Parathyroid adenoma (tissue), 2 donors: ENCODE results near the gene KICS2.
"Not testable (repeated sequence)": the region's sequence is repeated elsewhere in the genome, so short reads cannot be mapped to it uniquely, and the experiment has no call there.

Experiments
- H2AFZ ChIP-seq: fragments of 300-600 bp; sonication (generic); one replicate; pipeline ENCODE4 v1.7.0; 2017; ENCODE audit warnings: antibody characterized with exemption, mild to moderate bottlenecking
- H3K27ac ChIP-seq: fragments of 300-600 bp; sonication (generic); one replicate; pipeline ENCODE4 v1.7.0; 2017
- H3K27me3 ChIP-seq: fragments of 300-600 bp; sonication (generic); one replicate; pipeline ENCODE4 v1.7.0; 2017; ENCODE audit warnings: low read length; ENCODE audit not compliant: control insufficient read depth, insufficient read depth
- H3K36me3 ChIP-seq: fragments of 300-600 bp; sonication (generic); one replicate; pipeline ENCODE4 v1.7.0; 2017; ENCODE audit warnings: low read length; ENCODE audit not compliant: control insufficient read depth, insufficient read depth
- H3K4me1 ChIP-seq: fragments of 300-600 bp; sonication (generic); one replicate; pipeline ENCODE4 v1.7.0; 2017; ENCODE audit warnings: control low read depth
- H3K4me2 ChIP-seq: fragments of 300-600 bp; sonication (generic); one replicate; pipeline ENCODE4 v1.7.0; 2017; ENCODE audit warnings: low read length
- H3K4me3 ChIP-seq: fragments of 300-600 bp; sonication (generic); one replicate; pipeline ENCODE4 v1.7.0; 2017; ENCODE audit warnings: low read depth, low read length
- H3K79me2 ChIP-seq: fragments of 300-600 bp; sonication (generic); one replicate; pipeline ENCODE4 v1.7.0; 2017; ENCODE audit warnings: control low read depth
- H3K9ac ChIP-seq: fragments of 300-600 bp; sonication (generic); one replicate; pipeline ENCODE4 v1.7.0; 2017; ENCODE audit warnings: mild to moderate bottlenecking
- H3K9me3 ChIP-seq: fragments of 300-600 bp; sonication (generic); one replicate; pipeline ENCODE4 v1.7.0; 2017; ENCODE audit warnings: low read length; ENCODE audit not compliant: control insufficient read depth
- TF ChIP-seq, protein P1 (sequence below): fragments of 300-600 bp; sonication (generic); IDR thresholded peaks from one replicate; pipeline ENCODE4 v1.7.0; 2017; ENCODE audit warnings: antibody characterized with exemption, mild to moderate bottlenecking
- donor health status: primary hyperparathyroidism.

Gene KICS2

DNA sequence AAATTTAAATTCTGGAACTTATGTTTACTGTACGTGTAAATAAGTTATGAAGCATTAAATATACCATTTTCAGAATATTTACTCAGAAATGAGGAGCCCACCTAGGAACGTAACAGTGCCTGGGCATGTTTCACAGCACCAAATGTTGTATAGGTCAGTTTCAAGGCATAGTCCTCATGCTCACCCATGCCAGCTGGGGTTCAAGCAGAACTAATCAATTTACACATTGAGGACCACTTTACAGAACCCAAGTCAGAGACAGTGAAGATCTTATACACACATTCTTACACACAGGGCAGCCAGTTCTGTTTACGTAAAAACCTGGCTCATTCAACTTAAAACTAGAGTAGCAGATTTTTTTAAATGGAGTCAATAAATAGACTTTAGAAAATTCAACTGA, 2.0 kb downstream of the KICS2 start:
- no peaks in the 10 kb centered on the region for H3K36me3 ChIP-seq
- TF ChIP-seq, protein P1, sequence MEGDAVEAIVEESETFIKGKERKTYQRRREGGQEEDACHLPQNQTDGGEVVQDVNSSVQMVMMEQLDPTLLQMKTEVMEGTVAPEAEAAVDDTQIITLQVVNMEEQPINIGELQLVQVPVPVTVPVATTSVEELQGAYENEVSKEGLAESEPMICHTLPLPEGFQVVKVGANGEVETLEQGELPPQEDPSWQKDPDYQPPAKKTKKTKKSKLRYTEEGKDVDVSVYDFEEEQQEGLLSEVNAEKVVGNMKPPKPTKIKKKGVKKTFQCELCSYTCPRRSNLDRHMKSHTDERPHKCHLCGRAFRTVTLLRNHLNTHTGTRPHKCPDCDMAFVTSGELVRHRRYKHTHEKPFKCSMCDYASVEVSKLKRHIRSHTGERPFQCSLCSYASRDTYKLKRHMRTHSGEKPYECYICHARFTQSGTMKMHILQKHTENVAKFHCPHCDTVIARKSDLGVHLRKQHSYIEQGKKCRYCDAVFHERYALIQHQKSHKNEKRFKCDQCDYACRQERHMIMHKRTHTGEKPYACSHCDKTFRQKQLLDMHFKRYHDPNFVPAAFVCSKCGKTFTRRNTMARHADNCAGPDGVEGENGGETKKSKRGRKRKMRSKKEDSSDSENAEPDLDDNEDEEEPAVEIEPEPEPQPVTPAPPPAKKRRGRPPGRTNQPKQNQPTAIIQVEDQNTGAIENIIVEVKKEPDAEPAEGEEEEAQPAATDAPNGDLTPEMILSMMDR, result no peak
- peak overlapping the region; percentile 77 for H3K27ac ChIP-seq
- H3K4me2 ChIP-seq, result no peak overlapping the region
- H3K9ac ChIP-seq, result no peak overlapping the region
- no peak overlapping the region for H3K4me3 ChIP-seq
- H3K79me2 ChIP-seq, result peaks cover 3% of the 10 kb centered on the region
- no peak overlapping the region for H2AFZ ChIP-seq
- no peaks in the 10 kb centered on the region for H3K9me3 ChIP-seq
- H3K4me1 ChIP-seq, result peaks cover 10% of the 10 kb centered on the region
- H3K27me3 ChIP-seq, result no peaks in the 10 kb centered on the region

DNA sequence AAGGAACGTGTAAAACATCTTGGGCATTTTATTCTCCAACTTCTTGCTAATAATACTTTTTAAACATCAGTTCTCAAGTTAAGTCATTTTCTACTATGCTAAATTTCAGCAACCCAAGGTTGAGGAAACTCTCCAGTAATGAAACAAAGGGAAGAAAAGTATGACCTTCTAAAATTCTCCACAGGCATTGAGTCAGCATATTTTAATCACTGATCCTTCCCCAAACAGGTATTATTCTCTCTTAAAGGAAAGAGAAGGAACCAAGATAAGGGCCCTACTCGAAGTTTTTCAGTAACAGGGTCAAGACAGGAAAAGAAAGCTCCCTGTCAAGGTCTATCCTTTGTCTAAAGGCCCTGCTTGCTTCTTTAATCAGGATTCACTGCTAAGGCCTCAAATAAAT, 3.0 kb downstream of the KICS2 start:
- H3K27me3 ChIP-seq, result no peaks in the 10 kb centered on the region
- peak overlapping the region; percentile 28 for H3K4me3 ChIP-seq
- H3K9ac ChIP-seq, result no peak overlapping the region
- no peaks in the 10 kb centered on the region for H3K36me3 ChIP-seq
- TF ChIP-seq, protein P1, result no peak
- peak overlapping the region; percentile 45 for H2AFZ ChIP-seq
- peak overlapping the region; percentile 77 for H3K27ac ChIP-seq
- H3K9me3 ChIP-seq, result no peaks in the 10 kb centered on the region
- H3K4me2 ChIP-seq, result peak overlapping the region; percentile 45
- H3K4me1 ChIP-seq, result peaks cover 10% of the 10 kb centered on the region
- H3K79me2 ChIP-seq, result peaks cover 3% of the 10 kb centered on the region

DNA sequence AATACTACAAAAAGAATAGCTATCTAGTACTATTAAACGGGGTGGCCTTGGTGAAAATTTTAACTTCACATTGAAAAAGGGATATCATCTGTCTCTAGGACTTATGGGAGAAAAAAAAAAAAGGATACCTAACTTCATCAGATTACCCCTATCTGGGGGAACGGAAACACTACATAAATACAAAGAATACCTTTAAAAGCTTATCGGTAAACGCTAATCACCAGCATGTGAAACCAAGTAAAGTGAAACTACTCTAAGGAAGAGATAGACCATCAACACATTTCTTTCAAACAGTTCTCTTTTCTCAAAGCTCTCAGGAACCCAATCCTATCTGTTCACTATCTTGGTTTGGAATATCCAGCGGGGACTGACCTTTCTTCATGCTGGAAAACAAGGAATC, 3.5 kb downstream of the KICS2 start:
- Histone ChIP-seq H3K79me2 (peaks cover 3% of the 10 kb centered on the region), H3K36me3 (no peaks in the 10 kb centered on the region), H3K27ac (peak overlapping the region; percentile 77), H3K27me3 (no peaks in the 10 kb centered on the region), H2AFZ (peak overlapping the region; percentile 45), H3K4me3 (no peak overlapping the region), H3K9me3 (no peaks in the 10 kb centered on the region), H3K4me1 (peaks cover 10% of the 10 kb centered on the region), H3K9ac (no peak overlapping the region), H3K4me2 (peak overlapping the region; percentile 45)
- TF ChIP-seq, protein P1, result no peak

DNA sequence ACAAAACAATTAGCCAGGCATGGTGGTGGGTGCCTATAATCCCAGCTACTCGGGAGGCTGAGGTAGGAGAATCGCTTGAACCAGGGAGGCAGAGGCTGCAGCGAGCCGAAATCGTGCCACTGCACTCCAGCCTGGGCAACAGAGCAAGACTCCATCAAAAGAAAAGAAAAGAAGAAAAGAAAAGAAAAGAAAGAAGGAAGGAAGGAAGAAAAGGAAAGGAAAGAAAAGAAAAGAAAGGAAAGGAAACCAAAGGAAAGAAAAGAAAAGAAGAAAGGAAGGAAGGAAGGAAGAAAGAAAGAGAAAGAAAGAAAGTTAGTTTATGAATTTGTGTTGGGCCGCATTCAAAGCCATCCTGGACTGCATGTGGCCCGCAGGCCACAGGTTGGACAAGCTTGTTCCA, 4.5 kb downstream of the KICS2 start:
- not testable (repeated sequence) for H3K27me3 ChIP-seq, H3K79me2 ChIP-seq, H3K4me3 ChIP-seq, H3K4me2 ChIP-seq, H3K9me3 ChIP-seq, H2AFZ ChIP-seq, H3K9ac ChIP-seq, H3K36me3 ChIP-seq
- Histone ChIP-seq H3K27ac (peak overlapping the region; percentile 77), H3K4me1 (peaks cover 10% of the 10 kb centered on the region)

DNA sequence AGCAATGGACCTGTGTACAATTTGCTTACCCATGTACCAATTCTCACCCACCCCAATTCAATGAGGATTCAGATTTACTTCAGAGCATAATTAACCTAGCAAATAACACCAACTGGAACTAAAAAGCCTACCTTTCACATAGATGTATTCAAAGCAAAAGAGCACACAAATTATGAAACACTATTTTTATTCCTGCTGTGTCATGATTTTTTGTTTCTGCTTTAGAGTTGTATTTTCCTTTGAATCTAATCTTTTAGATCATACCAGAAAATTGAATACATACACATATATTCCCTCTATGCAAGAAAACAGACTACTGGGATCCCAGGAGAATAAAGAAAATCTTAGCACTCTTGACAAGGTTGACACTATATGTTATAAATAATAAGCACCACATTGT, 5.9 kb downstream of the KICS2 start:
- Histone ChIP-seq H2AFZ (peak overlapping the region; percentile 4), H3K9me3 (no peaks in the 10 kb centered on the region), H3K4me3 (no peak overlapping the region), H3K4me1 (peaks cover 10% of the 10 kb centered on the region), H3K79me2 (peaks cover 3% of the 10 kb centered on the region), H3K27ac (no peak overlapping the region), H3K27me3 (no peaks in the 10 kb centered on the region), H3K4me2 (no peak overlapping the region), H3K9ac (no peak overlapping the region), H3K36me3 (no peaks in the 10 kb centered on the region)
- TF ChIP-seq, protein P1, result no peak
